NCI-H345 treated with DMSO at 0.1 percent for 48 hours (cell line): ENCODE data around the gene CDK1.

Experiments
- DNase-seq: peaks from one replicate; lab custom pipeline; 2025; ENCODE audit not compliant: unreplicated experiment; lab: John Stamatoyannopoulos, UW

The CDK1 gene

DNA sequence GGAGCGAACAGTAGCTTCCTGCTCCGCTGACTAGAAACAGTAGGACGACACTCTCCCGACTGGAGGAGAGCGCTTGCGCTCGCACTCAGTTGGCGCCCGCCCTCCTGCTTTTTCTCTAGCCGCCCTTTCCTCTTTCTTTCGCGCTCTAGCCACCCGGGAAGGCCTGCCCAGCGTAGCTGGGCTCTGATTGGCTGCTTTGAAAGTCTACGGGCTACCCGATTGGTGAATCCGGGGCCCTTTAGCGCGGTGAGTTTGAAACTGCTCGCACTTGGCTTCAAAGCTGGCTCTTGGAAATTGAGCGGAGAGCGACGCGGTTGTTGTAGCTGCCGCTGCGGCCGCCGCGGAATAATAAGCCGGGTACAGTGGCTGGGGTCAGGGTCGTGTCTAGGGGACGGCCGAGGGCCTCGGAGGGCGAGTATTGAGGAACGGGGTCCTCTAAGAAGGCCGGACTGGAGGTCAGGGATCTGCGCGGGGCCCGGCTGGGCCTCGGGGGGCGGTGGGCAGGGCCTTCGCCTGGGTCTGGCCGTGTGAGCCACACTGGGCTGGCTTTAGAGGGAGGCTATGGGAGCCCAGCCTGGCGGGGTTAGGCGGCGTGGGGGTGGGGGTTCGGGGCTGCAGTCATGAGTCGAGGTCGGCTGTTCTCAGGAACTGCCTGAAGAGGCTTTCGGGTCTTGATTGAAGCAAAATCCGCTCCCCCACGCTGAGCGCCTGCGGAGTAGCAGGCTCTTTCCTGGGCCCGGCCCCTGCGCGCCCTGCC is at the start of gene CDK1:
CDK1 (plus strand) TSS at position 265 of the 757 bp plus-strand sequence. CDS start 1,688 bp downstream, outside the sequence.
- DNase-seq = peak; percentile 87

DNA sequence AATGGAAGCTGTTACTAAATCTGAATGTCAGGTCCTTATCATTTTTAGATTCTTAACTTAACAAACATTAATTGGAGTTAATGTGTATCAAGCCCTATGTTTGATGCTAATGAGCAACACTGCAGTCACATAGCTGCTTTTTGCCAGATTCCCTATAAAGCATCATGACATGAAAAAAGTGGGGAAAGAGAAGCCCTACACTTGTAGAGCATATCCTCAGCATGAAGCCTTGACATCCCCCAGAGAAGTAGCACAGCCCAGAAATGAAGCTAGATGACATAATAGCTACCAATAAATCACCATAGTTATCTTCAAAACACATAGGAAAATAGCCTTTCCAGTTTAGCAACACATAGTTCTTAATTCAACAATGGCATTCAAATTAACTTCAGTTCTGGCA is 49.2 kb upstream of the CDK1 start:
- no peak for DNase-seq

DNA sequence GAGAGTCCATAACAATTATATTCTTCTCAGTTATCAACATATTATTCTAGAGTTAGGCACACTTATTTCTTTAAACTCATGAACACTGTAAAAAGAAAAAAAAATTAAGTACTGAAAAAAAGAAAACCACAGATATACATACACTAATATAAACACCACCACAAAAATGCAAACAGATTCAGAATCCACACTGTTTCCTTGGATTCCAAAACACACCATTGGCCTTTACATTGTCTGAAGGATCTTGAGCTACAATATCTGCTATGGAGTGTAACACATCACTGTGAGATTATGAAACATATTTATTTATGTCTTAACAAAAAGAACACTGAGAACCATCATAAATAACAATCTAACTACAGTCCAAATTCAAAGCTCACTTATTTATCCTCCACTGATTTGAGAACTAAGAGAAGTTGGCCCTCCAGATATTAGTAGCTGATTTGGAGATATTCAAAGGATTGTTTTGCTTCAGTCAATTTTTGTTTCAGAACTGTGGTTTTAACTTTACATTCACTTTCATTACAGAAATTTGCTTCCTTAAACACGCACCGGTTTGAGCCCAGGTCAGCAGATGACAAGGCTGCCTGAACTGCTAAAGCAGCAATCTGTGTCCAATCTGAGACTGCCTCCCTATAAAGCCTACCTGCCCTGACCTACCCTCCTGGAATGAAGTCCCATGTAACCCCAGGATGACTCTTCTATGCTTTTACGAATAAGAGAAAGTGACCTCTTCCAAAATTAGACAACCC is 47.0 kb upstream of the CDK1 start:
- DNase-seq = no peak

DNA sequence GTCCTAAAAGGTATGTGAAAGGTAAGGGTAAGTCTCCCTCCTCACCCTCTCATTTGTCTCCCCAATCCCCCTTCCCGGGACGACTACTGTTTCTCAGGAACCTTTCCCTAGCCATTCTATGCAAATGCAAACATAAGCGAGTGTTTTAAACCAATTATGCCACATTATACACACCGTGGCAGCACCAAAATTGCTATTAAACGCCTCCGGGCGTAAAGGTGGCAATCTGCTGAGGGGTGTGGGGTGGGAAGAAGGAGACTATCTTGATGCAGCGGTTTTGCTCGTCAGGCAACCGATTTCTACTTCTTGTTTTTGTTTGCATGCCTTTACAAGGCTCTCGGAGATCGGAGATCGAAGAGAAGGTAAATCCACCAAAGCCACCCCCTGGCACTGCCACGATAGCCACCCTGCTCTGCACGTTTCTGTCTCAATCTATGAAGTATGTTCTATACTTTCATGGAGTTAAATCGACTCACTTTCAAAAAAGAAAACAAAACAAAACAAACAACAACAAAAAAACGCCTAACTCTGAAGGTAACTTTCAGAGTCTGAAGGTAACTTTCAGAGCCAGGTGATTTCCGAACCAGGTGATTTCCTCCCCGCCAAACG is 46.0 kb upstream of the CDK1 start:
- DNase-seq = no peak

DNA sequence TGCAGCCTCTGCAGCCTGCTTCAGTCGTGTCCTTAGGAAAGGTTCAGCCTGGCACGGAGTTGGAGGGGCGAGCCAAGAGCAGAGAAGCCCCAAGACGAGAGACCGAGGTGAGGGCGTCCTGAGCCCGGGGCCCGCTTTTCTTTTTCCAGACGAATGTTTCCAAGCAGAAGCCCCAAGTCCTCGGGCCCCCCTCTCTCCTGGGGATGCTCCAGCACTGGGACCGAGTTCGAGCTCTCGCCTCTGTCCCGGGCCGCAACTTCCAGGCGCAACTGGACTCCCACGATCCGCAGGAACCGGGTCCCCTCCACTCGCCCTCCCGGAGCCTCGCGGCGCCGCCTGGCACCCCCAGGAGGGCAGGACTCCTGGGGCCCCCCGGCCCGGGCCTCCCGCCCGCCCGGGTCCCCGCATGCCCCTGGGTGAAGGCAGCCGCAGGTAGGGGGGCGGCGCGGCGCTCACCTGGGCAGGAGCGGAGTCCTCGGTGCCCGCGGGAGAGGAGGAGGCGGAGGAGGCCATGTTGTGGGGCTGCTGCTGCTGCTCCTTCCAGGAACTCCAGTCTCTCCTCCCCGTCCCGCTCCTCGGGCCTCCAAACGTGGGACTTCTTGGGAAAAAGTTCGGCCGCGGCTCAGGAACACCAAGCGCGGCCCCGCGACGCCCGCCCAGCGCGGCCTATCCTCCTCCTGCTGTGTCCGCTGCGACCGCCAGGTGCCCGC is 45.3 kb upstream of the CDK1 start:
- DNase-seq = peak; percentile 34

DNA sequence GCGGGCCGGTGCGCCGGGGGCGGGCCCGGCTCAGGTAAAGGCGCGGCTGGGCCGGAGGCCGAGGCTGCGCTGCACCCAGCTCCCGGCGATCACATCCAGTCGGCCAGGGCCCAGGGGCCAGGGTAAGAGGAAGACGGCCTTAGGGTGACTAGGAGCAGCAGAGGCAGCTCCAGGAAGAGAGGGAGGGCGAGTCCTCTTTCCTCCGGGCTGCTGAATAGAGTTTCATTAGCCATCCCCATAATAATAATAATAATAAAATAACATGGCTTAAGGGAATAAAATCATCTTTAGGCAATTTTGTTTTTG is 44.8 kb upstream of the CDK1 start:
- no peak for DNase-seq

DNA sequence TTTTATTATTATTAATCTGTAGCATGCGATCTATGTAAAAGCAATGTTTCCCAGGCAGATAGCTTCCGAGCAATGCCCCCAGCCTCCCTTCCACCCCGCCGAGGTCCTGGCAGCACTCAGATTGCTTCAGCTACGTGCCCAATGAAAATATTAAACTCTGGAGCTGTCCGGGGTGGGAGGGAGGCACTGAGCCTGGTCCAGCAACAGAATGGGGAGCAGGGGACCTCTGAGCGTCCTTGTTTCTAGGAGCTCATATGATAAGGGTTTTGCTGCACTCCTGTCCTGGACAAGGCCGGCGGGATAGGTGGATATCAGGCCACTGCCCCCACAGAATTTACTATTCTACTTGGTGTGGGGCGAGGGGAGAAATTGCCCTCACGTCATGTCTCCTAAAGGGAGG is 44.5 kb upstream of the CDK1 start:
- DNase-seq = peak; percentile 34

DNA sequence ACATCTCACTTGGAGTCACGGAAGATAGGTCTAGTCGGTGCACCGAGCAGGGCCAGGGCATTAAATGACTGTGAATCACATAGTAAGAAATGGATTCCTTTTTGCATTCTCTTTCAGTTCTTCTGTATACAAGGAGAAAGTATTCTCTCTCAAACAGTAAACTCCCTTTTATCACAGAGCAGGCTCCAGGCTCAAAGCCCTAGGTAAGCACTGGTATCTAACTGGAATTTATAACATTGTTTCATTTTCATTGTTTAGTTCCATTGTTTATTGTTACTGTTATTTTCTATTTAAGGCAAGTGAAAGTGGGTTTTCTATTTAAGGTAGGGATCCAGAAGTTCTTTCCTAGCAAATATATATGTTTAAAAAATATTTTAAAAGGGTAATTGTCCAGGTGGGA is 44.1 kb upstream of the CDK1 start:
- no peak for DNase-seq

DNA sequence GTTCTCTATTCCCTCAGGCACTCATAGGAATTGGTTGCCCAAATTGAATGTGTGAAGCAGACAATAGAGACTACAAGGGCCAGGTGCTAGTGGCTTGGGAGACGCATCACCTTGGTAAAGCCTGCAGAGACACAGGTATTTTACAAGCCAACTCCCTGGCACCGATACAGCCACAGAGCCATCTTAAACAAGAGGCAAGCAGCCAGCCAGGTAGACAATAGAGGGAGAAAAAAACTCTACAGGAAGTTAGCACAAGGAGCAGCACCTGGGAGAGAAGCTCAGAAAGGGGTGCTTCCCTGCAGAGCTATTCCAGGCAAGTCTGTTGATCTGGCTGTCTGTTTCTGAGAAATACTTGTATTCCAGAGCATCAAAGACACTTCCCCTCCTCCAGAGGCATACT is 43.0 kb upstream of the CDK1 start:
- DNase-seq = peak; percentile 68

DNA sequence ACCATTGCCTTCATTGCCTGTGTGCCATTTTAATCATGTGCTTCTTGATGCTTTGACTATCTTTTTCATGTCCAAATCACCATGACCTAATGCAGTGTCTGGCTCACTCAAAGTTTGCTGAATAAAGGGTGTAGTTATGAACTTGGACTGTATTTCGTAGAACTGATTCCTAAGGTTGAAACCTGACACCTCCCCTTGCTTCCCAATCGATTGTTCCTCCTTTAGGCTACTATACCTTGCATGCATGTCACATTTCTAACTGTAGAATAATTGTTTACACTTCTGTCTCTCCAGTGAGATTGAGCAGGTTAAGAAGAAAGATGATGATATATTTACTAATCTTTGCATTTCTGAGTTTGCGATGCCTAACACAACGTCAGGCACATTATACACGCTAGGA is 41.0 kb upstream of the CDK1 start:
- peak; percentile 39 for DNase-seq

DNA sequence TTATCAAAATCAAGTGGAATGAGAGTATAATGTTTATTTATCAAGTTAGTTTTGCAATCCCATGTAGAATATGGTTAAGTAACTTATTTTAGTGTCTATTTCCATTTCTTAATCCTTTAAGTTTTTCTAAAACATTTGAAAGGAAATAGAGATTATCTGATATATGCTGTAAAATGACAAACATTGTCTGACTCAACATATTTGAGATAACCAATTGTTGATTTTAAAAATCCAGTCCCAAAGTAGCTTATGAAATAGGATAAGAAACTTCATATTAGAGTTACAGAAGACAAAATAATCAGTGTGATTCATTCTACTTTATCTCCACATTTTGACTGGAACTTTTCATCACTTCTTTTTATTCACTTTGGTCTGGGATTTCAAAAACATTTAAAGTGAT is 38.7 kb upstream of the CDK1 start:
- DNase-seq = no peak

DNA sequence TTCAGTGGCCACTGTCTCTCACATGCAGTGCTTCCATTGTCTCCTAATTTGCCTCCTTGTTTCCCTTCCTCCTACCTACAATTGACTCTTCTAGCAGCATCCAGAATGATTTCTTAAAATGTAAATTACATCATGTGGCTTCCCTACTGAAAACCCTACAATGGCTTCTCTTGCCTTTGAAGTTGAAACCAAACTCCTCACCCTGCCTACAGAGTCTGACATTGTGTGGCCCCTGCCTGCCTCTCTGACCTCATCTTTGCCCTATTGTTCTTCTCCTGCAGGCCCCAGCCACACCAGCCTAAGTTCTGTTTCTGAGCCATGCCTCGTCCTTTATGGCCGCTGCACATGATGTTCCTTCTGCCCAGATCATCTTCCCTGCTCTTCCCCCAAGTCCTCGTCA is 35.8 kb upstream of the CDK1 start:
- DNase-seq = no peak

DNA sequence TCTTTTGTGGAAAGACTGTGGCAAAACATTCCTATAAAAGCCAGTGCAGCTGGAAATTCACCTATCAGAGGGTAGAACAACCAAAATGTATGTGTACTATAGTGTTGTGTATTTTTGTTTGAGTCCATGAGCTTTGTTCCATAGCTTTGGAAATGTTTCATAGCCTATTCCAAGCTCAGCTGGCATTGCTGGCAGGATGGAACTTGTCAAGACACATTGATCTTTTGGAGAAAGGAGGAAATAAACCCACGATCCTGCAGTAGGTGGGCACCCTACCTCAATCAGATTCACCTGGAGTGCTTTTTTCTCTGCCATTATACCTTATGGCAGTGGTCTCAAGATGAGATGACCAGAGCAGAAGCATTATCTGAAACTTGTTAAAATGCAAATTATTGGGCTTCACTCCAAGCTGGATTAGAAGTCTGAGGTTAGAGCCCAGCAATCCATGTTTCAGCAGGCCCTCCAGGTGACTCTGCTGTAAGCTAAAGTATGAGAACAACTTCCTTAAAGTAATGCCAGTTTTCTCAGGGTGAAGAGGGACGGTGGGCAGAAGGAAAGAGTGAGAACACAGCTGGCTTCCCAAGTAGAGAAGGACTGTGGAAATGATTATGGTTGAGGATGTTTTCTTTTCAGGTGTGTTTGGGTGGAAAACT is 30.3 kb upstream of the CDK1 start:
- DNase-seq = no peak

DNA sequence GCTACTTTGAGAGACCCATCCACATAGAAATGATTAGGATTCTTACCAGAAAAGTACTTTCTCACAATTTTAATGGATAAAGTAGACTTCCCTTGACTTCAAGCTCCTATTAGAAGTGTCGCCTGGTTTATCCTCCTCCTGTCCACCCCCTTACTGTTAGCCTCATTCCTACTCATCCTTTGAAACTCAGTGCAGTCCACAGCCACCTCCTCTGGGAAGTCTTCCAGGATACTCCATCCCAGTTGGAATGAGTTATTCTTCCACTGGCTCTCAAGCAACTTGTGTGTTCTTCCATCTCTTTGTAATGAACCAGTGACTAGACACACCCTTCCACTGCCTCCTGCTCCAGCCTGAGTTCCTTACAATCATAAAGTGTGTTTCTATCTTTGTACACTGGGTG is 25.1 kb upstream of the CDK1 start:
- DNase-seq = no peak

DNA sequence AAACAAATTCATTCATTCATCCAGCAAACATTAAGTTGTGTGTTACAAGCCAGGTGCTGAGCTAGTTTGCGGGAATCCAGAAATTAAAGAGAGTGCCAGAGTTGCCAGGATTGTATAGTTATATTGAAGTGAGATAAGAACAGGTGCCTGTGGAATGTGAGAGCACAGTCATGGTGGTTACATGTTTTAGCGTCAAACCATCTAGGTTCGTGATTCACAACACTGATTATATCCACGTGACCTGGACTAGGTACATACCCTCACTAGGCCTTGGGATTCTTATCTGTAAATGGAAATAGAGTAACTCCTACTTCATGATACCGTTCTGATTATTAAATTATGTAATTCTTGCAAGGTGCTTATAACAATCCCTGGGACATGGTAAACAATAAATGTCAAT is 24.5 kb upstream of the CDK1 start:
- DNase-seq = no peak

DNA sequence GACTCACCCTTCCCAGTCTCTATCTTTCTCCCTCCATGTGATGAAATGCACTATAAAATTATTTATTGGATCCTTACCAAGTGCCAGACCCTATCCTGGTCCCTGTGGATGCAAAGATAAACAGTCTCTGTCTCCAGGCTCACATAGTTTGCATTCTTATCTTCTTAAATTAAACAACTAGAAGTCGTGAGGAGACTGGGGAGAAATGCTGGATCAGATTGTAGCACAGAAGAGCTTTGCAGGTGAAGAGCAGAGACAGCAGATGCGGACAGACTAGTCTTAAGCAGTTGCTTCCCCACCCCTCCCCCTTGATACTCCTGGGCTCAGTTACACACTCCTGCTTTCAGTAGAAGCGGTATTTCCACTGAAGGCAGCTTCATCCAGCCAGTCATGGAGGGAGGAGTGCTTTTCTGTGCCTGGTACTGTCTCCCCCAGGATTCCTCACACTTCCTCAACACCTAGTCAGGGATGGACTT is 20.8 kb upstream of the CDK1 start:
- DNase-seq = no peak

DNA sequence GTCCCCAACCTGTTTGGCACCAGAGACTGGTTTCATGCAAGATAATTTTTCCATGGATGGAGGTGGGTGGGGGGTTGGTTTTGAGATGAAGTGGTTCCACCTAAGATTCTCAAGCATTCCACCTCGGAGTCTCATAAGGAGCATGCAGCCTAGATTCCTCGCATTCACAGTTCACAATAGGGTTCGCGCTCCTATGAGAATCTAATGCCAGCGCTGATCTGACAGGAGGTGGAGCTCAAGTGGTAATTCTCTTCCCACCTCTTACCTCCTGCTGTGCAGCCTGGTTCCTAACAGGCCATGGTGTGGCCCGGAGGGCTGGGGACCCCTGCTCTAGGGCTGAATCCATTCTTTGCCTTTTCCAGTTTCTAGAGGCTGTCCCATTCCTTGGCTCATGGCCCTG is 19.1 kb upstream of the CDK1 start:
- DNase-seq = no peak

DNA sequence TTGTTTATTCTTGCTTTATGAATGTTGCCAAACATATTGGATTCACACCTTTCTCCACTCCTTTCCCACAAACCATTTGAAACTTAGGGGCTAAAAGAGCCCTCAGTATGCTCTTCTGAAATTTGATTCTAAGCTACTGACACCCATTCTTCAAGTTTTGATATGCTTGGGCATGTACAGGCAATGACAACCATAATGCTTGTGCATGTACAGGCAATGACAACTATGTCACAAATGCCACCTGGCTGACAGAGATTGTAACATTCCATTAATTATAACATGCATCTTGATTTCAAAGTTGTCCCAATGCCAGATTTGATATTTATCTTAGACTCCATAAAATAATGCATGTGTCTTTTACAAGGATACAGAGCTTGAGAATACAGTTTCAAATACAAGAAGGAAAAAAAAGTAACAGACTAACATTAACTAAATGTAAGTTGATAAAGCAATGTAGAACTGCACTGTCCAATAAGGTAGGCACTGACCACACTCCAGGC is 17.5 kb upstream of the CDK1 start:
- no peak for DNase-seq

DNA sequence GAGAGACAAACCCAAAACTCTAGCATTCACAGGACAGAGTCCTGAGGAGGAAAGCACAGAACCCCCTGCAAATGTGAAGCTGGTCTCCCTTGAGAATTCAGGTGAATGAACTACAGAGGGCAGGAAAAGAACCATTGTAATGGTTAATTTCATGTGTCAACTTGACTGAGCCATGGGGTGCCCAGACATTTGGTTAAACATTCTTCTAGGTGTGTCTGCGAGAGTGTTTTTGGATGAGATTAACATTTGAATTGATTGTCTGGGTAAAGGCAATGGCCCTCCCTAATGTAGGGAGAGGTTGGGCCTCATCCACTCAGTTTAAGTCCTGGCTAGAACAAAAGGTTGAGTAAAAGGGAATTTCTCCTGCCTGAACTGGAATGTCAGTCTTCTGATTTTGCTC is 15.7 kb upstream of the CDK1 start:
- peak; percentile 7 for DNase-seq

DNA sequence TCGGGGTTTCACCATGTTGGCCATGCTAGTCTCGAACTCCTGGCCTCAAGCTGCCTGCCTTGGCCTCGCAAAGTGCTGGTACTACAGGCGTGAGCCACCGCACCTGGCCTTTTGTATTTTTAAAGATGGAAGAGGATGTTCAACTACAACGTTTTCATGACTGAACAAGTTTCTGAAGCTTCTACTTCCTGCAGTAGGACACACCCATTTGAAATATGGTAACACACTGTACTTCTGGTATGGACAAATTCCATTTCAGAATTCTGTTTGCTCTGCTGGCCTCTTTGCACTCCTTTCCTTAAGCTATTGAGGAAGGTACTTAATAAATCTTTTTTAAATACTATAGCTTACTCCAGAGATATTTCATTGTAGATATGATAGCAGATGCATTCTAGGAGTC is 10.9 kb upstream of the CDK1 start:
- DNase-seq = no peak

DNA sequence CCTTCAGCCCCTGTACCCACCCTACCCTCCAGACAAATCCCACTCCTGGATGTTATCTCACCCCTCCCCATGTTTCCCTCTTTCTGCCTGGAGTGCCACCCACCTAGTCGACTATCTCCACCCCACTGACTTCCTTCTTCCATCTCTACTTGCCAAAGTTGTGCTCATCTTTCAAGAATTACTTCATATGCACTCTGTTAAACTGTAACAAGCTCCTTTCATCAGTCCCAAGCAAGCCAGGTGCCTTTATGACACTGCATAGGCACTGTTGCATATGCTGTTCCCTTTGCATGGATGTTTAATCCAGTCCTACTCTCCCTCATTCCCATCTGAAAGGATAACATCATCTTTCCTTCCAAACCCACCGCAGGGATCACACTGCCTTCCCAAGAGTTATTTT is 8.9 kb upstream of the CDK1 start:
- DNase-seq = no peak
